ENCODE data around the gene VPS18.
A peak's percentile ranks its signal among the peaks of the same experiment; 100 is the strongest.

VPS18 gene

DNA sequence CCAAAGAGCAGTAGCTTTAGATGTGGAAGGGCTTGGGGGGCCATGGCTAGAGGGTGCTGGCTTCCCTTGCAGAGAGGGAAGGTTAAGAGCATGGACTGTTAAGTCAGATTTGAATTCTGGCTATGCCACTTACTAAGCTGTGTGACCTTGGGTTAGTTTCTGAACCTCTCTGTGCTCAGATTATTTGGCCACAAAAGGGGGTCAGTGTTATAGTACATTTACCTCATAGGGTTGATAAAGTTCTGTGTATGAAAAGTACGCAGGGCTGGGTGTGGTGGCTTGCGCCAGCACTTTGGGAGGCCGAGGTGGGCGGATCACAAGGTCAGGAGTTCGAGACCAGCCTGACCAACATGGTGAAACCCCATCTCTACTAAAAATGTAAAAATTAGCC is 6.8 kb downstream of the VPS18 start:
- Histone ChIP-seq H3K9ac (ENCODE audit: low read length) (no peak overlapping the region), H3K4me2 (ENCODE audit: low read length) (no peak overlapping the region), H3K9me2 (ENCODE audit: low read depth, low read length) (no peaks in the 10 kb centered on the region), H3K27me3 (ENCODE audit: insufficient read depth, low read length) (no peaks in the 10 kb centered on the region), H3F3A (ENCODE audit: insufficient read depth, low read length) (0 out of 2 replicates have a peak, but pooled peaks cover 4% of the 10 kb centered on the region), H3K36me3 (ENCODE audit: insufficient read depth, low read length) (peaks cover 68% of the 10 kb centered on the region), H3K27ac (ENCODE audit: low read depth, low read length, poor library complexity, severe bottlenecking) (no peak overlapping the region), H3K4me3 (ENCODE audit: low read depth, low read length, poor library complexity, severe bottlenecking) (no peak overlapping the region), H3K79me2 (ENCODE audit: insufficient read depth, low read length) (no peaks in the 10 kb centered on the region), H2AFZ (ENCODE audit: low read length) (no peak overlapping the region), H3K4me1 (ENCODE audit: insufficient read depth, low read length, severe bottlenecking) (peaks cover 24% of the 10 kb centered on the region), H4K20me1 (ENCODE audit: insufficient read depth, low read length) (no peaks in the 10 kb centered on the region), H3K9me3 (ENCODE audit: low read length) (no peaks in the 10 kb centered on the region)
- TF ChIP-seq EZH2 (IDR thresholded peaks at IDR 0.05; ENCODE audit: borderline replicate concordance, low read length) (no peak), CTCF (IDR thresholded peaks at IDR 0.05; ENCODE audit: low read length) (no peak)

DNA sequence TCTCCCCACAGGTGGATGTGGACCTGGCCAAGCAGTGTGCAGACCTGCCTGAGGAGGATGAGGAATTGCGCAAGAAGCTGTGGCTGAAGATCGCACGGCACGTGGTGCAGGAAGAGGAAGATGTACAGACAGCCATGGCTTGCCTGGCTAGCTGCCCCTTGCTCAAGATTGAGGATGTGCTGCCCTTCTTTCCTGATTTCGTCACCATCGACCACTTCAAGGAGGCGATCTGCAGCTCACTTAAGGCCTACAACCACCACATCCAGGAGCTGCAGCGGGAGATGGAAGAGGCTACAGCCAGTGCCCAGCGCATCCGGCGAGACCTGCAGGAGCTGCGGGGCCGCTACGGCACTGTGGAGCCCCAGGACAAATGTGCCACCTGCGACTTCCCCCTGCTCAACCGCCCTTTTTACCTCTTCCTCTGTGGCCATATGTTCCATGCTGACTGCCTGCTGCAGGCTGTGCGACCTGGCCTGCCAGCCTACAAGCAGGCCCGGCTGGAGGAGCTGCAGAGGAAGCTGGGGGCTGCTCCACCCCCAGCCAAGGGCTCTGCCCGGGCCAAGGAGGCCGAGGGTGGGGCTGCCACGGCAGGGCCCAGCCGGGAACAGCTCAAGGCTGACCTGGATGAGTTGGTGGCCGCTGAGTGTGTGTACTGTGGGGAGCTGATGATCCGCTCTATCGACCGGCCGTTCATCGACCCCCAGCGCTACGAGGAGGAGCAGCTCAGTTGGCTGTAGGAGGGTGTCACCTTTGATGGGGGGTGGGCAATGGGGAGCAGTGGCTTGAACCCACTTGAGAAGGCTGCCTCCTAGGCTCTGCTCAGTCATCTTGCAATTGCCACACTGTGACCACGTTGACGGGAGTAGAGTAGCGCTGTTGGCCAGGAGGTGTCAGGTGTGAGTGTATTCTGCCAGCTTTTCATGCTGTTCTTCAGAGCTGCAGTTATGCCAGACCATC is 8.6 kb downstream of the VPS18 start:
- Histone ChIP-seq H3K4me1 (ENCODE audit: insufficient read depth, low read length, severe bottlenecking) (peaks cover 41% of the 10 kb centered on the region), H3F3A (ENCODE audit: insufficient read depth, low read length) (0 out of 2 replicates have a peak, but pooled peaks cover 4% of the 10 kb centered on the region), H3K27me3 (ENCODE audit: insufficient read depth, low read length) (no peaks in the 10 kb centered on the region), H3K9me3 (ENCODE audit: low read length) (no peaks in the 10 kb centered on the region), H2AFZ (ENCODE audit: low read length) (no peak overlapping the region), H4K20me1 (ENCODE audit: insufficient read depth, low read length) (no peaks in the 10 kb centered on the region), H3K4me3 (ENCODE audit: low read depth, low read length, poor library complexity, severe bottlenecking) (peak overlapping the region; percentile 18), H3K79me2 (ENCODE audit: insufficient read depth, low read length) (no peaks in the 10 kb centered on the region), H3K27ac (ENCODE audit: low read depth, low read length, poor library complexity, severe bottlenecking) (peak overlapping the region; percentile 80), H3K36me3 (ENCODE audit: insufficient read depth, low read length) (peaks cover 51% of the 10 kb centered on the region), H3K9ac (ENCODE audit: low read length) (peak overlapping the region; percentile 51), H3K4me2 (ENCODE audit: low read length) (peak overlapping the region; percentile 45), H3K9me2 (ENCODE audit: low read depth, low read length) (no peaks in the 10 kb centered on the region)
- TF ChIP-seq EZH2 (IDR thresholded peaks at IDR 0.05; ENCODE audit: borderline replicate concordance, low read length): no peak
- no peak for TF ChIP-seq CTCF (IDR thresholded peaks at IDR 0.05; ENCODE audit: low read length)

GRCh38 chr15:40904552-40905201 is 10.4 kb downstream of the VPS18 start:
- no peaks in the 10 kb centered on the region for H3K27me3 ChIP-seq (ENCODE audit: insufficient read depth, low read length)
- 0 out of 2 replicates have a peak, but pooled peaks cover 4% of the 10 kb centered on the region for H3F3A ChIP-seq (ENCODE audit: insufficient read depth, low read length)
- H4K20me1 ChIP-seq (ENCODE audit: insufficient read depth, low read length): no peaks in the 10 kb centered on the region
- H3K4me2 ChIP-seq (ENCODE audit: low read length): no peak overlapping the region
- H3K4me3 ChIP-seq (ENCODE audit: low read depth, low read length, poor library complexity, severe bottlenecking): no peak overlapping the region
- peaks cover 41% of the 10 kb centered on the region for H3K36me3 ChIP-seq (ENCODE audit: insufficient read depth, low read length)
- no peaks in the 10 kb centered on the region for H3K9me2 ChIP-seq (ENCODE audit: low read depth, low read length)
- no peak overlapping the region for H2AFZ ChIP-seq (ENCODE audit: low read length)
- H3K79me2 ChIP-seq (ENCODE audit: insufficient read depth, low read length): no peaks in the 10 kb centered on the region
- H3K27ac ChIP-seq (ENCODE audit: low read depth, low read length, poor library complexity, severe bottlenecking): peak overlapping the region; percentile 6
- no peak for TF ChIP-seq EZH2 (IDR thresholded peaks at IDR 0.05; ENCODE audit: borderline replicate concordance, low read length)
- TF ChIP-seq CTCF (IDR thresholded peaks at IDR 0.05; ENCODE audit: low read length): no peak
- no peak overlapping the region for H3K9ac ChIP-seq (ENCODE audit: low read length)
- H3K9me3 ChIP-seq (ENCODE audit: low read length): no peaks in the 10 kb centered on the region
- H3K4me1 ChIP-seq (ENCODE audit: insufficient read depth, low read length, severe bottlenecking): peaks cover 44% of the 10 kb centered on the region
